ENCODE measurements around the gene SLC46A1.

DNA sequence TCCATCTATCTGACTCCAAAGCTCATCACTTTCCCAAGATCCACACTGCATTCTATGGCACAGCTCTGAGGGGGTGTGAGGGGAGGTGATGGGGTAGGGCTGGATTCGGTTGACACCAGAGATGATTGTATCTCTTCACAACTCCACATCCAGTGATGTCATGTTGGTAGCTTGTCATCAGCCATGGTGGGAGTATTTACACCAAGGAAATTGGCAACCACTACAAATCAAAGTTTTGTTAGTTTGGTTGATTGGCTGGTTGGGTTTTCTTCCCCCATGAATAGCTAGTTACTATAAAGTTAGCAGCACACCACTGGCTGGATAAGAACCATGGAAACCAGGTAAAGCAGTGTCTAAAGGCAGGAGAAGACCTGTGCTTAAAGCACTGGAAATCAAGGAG lies 15.0 kb downstream of the SLC46A1 start:
- TF ChIP-seq SUPT20H (IDR thresholded peaks at IDR 0.05; ENCODE audit: borderline replicate concordance, control insufficient read depth, low read depth, low read length) (no peak), CREB1 (IDR thresholded peaks at IDR 0.05; ENCODE audit: low read depth) (no peak), RAD51 (IDR thresholded peaks at IDR 0.05) (no peak), SP1 (IDR thresholded peaks at IDR 0.05; ENCODE audit: low read depth, low read length) (no peak), YY1 (IDR thresholded peaks at IDR 0.05; ENCODE audit: low read depth, low read length) (no peak)
- TF ChIP-seq, protein P1, sequence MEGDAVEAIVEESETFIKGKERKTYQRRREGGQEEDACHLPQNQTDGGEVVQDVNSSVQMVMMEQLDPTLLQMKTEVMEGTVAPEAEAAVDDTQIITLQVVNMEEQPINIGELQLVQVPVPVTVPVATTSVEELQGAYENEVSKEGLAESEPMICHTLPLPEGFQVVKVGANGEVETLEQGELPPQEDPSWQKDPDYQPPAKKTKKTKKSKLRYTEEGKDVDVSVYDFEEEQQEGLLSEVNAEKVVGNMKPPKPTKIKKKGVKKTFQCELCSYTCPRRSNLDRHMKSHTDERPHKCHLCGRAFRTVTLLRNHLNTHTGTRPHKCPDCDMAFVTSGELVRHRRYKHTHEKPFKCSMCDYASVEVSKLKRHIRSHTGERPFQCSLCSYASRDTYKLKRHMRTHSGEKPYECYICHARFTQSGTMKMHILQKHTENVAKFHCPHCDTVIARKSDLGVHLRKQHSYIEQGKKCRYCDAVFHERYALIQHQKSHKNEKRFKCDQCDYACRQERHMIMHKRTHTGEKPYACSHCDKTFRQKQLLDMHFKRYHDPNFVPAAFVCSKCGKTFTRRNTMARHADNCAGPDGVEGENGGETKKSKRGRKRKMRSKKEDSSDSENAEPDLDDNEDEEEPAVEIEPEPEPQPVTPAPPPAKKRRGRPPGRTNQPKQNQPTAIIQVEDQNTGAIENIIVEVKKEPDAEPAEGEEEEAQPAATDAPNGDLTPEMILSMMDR (IDR thresholded peaks at IDR 0.05 in 2 of 3, conservative IDR thresholded peaks at IDR 0.05 in 1 of 3; ENCODE audit: control insufficient read depth in 2 of 3, extremely low read depth in 1 of 3, insufficient read depth in 1 of 3, low read depth in 3 of 3, low read length in 3 of 3) = no peak
- TF ChIP-seq, protein P2, sequence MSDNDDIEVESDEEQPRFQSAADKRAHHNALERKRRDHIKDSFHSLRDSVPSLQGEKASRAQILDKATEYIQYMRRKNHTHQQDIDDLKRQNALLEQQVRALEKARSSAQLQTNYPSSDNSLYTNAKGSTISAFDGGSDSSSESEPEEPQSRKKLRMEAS (IDR thresholded peaks at IDR 0.05; ENCODE audit: low read depth, low read length) = no peak
- TF ChIP-seq, protein P3, sequence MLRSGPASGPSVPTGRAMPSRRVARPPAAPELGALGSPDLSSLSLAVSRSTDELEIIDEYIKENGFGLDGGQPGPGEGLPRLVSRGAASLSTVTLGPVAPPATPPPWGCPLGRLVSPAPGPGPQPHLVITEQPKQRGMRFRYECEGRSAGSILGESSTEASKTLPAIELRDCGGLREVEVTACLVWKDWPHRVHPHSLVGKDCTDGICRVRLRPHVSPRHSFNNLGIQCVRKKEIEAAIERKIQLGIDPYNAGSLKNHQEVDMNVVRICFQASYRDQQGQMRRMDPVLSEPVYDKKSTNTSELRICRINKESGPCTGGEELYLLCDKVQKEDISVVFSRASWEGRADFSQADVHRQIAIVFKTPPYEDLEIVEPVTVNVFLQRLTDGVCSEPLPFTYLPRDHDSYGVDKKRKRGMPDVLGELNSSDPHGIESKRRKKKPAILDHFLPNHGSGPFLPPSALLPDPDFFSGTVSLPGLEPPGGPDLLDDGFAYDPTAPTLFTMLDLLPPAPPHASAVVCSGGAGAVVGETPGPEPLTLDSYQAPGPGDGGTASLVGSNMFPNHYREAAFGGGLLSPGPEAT (IDR thresholded peaks at IDR 0.05; ENCODE audit: low read depth) = no peak
- TF ChIP-seq, protein P4, sequence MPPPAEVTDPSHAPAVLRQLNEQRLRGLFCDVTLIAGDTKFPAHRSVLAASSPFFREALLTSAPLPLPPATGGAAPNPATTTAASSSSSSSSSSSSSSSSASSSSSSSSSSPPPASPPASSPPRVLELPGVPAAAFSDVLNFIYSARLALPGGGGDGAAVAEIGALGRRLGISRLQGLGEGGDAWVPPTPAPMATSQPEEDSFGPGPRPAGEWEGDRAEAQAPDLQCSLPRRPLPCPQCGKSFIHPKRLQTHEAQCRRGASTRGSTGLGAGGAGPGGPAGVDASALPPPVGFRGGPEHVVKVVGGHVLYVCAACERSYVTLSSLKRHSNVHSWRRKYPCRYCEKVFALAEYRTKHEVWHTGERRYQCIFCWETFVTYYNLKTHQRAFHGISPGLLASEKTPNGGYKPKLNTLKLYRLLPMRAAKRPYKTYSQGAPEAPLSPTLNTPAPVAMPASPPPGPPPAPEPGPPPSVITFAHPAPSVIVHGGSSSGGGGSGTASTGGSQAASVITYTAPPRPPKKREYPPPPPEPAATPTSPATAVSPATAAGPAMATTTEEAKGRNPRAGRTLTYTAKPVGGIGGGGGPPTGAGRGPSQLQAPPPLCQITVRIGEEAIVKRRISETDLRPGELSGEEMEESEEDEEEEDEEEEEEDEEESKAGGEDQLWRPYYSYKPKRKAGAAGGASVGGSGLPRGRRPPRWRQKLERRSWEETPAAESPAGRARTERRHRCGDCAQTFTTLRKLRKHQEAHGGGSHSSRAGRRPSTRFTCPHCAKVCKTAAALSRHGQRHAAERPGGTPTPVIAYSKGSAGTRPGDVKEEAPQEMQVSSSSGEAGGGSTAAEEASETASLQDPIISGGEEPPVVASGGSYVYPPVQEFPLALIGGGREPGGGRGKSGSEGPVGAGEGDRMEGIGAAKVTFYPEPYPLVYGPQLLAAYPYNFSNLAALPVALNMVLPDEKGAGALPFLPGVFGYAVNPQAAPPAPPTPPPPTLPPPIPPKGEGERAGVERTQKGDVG (CRISPR knock-in tag; IDR thresholded peaks at IDR 0.05) = no peak
